Fibroblast of skin of right biceps (primary cell): ENCODE results near the gene CTDSP2.

Experiments used
- DNase-seq: peaks from one replicate; pipeline ENCODE4 v3.0.0-alpha.2; 2013

Gene CTDSP2

GRCh38 chr12:57813111-57813970, 33.2 kb downstream of the CTDSP2 start:
- no peak for DNase-seq

DNA sequence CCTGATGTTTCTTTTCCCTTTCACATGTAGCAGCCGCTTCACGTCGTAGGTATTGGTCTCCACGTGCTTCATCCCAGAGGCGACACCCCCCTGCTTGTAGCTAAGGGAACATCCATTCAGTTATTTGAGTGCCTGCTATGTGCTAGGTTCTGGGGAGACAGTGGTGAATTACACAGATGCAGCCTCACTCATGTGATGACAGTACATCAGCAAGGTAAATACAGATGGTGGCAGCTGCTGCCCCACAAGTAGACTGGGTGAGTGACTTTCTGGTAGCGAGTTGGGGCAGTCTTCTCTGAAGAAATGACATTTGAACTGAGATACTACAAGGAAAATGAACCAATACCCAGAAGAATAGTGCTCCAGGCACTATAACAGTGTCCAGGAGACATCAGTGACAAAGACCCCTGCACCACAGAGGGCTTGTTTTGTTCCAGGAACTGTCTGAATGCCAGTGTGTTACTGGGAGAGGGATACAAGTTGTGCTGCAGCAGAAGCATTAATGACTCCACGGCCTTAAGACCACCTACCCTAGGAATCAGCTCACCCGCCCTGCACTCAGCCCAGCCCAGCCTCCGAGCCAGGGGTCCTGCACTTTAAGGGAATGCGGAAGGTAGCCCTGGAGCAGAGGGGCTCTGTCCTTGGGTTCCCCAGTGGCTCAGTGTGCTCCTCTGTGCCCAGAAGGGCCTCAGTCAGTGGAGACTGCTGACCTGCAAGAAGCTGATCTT, 35.3 kb downstream of the CTDSP2 start:
- DNase-seq = no peak

- DNase-seq = peak; percentile 76
Measured at GRCh38 chr12:57810450-57810849, 36.1 kb downstream of the CTDSP2 start.

DNA sequence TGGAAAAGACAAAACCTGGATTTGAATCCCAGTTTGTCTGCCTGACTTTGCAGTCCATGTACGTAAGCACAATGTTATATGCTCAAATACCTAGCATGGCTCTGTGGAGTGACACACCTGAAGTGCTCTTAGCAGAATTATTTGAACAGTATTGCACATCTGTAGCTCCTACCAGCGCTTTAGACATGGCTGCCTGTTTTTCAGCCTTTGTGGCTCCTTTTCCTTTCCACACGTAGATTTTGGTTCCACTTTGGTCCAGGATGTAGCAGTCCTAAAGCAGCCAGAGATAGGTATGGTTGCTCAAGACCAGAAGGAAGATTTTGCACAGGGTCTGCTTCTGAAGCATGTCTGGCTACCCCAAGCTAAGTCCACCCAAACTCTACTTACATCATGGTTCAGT, 37.1 kb downstream of the CTDSP2 start:
- no peak for DNase-seq

DNA sequence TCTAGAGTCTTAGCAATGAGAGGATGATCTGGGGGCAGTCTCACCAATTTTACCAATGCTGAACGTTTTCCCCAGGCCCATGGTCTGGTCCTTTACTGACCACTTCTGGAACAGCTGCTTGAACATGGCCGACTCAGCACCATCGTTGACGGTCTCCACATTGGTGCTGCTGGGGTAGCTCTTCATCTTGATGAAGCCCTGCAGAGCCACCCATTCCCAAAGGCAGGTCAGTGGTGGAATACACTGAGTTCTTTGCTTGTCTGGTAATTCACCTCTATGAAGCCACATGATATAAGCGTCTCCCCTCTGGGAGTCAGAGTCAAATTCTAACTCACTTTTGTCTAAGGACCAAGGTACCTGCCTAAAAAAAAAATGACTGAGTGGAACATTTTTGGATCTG, 38.2 kb downstream of the CTDSP2 start:
- DNase-seq = no peak

DNA sequence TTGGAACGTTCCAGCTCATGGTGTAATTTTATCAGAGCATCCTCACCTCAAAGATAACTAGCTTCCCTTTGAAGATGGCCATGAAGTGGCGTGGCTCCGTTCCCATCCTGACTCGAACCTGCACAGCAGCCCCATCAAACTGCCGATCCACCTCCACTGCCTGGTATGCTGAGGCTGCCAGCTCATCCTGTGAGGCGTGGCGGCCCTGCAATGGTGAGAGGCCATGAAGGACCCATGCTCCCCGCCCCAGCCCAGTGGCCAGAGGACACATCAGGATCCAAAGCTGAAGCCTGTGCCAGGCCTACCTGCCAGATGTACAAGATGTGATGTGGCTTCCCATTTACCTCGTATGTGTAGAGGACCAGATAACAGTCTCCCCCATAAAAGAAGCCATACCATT, 39.2 kb downstream of the CTDSP2 start:
- no peak for DNase-seq

DNA sequence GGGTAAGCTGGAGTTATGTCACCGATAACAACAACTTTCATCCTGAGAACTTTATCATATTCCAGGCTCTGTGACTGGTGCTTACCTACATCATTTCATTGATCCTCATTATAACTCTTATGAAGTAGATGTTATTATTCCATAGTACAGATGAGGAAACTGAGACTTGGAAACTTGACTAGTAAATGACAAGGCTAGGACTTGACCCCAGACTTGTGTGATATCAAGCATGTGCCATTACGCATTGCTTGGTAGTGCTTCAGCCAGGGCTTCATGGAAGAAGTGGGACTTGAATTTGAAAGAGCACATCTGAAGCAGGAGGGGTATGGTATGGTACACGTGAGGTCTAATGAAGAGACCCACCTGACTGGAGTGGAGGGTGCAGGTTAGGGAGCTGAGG, 39.9 kb downstream of the CTDSP2 start:
- DNase-seq = no peak

- peak; percentile 48 for DNase-seq
Measured at GRCh38 chr12:57803319-57803893, 43.1 kb downstream of the CTDSP2 start.

GRCh38 chr12:57802607-57803006, 43.9 kb downstream of the CTDSP2 start:
- DNase-seq = no peak

GRCh38 chr12:57800965-57801364, 45.6 kb downstream of the CTDSP2 start:
- no peak for DNase-seq

DNA sequence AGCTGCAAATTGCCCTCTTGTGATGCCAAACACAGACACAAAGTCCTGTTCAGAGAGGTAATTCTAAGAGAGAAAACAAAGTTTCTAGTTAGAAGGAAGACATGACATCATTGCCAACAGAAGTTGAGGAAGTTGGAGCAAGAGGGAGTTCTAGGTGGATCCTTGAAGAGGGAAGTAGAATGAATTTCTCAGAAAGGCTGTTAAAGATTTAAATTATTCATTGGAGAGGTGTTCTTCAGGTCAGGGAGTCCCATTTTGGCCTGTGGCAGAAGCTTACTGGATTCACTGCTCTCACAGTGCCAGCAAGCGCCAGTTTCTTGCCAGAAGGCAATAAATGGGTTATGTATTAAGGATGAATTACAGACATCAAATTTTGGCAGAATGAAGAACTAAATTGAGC, 48.6 kb downstream of the CTDSP2 start:
- no peak for DNase-seq

DNA sequence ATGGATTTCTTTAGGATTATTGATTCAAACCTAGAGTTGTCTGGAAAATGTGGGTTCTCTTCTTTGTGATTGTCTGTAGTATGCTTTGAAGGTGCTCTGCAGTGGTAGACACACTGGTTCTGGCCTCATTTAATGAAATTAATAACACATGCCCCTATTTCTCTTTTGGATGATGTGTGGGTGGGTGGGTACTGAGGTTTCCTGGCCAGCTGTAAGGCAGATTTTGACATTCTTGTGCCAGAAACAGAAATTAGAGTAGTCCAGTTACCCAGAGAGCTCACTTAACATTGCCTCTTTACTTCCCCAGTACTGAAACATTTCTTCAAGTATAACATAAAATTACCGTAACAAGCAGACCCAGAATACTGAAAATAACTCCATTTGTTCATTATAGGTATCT, 49.5 kb downstream of the CTDSP2 start:
- DNase-seq = no peak

- DNase-seq = no peak
Measured at GRCh38 chr12:57795354-57795753, 51.2 kb downstream of the CTDSP2 start.

DNA sequence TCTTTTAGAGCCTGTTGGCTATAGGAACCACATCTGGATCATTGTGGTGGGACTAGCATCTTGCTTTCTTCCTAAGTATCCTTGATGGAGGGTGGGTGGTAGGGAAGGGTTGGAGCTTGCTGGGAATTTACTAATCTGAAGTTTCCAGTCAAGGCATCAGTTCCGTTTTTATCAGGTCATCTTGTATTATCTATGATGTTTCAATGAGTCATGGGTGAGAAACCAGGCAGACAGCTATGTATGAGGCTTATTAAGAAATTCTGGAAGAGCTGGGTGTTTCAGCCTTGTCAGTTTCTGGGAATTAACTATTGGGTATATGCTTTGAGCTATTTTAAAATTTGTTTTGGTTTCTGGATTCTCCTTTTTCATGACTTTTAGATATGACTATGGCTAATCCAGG, 52.6 kb downstream of the CTDSP2 start:
- peak; percentile 88 for DNase-seq

- no peak for DNase-seq
Measured at GRCh38 chr12:57783861-57784260, 62.7 kb downstream of the CTDSP2 start.

GRCh38 chr12:57783466-57783801, 63.1 kb downstream of the CTDSP2 start:
- no peak for DNase-seq

- peak; percentile 94 for DNase-seq
Measured at GRCh38 chr12:57782608-57783465, 63.7 kb downstream of the CTDSP2 start, which contains the start of gene TSFM. TSFM (plus strand) TSS chr12:57782787; CDS start chr12:57782802, 15 bp downstream.

DNA sequence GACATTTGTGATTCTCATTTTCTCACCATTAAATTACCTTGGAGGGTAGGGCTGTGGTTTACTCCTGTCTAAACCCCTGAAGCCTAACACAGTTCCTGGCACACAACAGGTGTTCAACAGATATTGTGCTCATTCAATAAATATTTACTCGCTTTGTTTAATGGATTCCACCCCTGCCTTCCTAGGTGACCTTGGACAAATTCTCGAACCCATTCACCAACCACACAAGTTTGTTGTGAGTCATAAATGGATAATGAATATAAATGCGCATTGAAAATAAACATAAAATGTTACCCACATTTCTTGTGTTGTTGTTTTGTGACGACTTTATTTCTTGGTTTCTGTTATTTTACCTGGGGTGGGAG, 64.3 kb downstream of the CTDSP2 start:
- no peak for DNase-seq

DNA sequence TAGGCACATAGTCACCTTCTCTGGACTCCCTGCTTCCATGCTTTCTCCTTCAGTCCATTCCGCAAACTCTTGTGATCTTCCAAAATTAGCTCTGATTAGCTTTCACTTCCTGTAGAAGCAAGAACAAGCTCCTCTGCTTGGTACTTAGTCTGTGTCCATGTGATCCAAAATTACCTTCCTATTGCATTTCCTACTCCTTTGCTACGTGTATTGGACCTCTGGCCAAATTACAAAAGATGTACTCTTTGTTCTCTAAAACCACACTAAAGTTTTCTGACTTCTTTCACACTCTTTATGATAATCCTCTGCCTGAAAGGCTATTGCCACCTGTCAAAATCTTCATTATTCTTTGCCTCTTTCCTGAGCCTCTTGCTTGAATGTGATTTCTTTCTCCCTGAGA, 64.7 kb downstream of the CTDSP2 start:
- DNase-seq = no peak

DNA sequence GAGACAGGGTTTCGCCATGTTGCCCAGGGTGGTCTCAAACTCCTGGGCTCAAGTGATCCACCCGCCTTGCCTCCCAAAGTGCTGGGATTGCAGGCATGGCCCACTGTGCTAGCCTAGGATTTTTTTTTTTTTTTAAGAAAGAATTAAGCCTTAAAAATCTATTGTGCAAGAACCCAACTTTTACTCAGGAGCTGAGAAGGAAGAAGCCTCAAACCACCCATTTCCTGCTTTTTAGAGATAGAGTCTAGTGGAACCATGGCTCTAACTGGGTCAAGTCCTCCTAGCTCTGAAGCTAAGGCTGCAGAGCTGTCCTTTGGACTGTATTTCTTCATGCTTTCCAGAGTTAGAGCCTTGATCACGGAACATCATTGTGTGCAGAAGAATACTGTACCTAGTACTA, 65.3 kb downstream of the CTDSP2 start:
- DNase-seq = no peak

DNA sequence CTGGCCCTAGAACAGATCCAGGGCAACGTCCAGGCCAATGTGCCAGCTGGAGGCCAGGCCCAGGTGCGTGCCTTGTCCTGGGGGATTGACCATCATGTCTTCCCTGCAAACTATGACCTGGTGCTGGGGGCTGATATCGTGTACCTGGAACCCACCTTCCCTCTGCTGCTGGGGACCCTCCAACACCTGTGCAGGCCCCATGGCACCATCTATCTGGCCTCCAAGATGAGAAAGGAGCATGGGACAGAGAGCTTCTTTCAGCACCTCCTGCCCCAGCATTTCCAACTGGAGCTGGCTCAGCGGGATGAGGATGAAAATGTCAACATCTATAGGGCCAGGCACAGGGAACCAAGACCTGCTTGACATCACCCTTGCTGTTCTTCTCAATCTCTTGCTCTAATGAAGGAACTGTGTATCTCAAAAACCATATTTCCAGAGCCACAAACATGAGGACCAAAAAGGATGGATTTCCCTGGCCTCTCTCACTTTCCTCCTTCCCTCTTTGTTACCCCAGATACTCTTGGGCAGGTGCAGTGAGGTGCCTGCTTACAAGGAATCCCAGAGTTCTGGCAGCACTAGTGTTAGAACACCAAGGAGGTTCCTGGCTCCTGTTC, 66.1 kb downstream of the CTDSP2 start:
- no peak for DNase-seq

GRCh38 chr12:57779736-57780135, 66.8 kb downstream of the CTDSP2 start:
- DNase-seq = no peak

GRCh38 chr12:57777911-57778310, 68.6 kb downstream of the CTDSP2 start:
- DNase-seq = no peak
